Psoas muscle (tissue), 8 donors: ENCODE measurements around the gene CXXC5. TPM values are rescaled to one million over a fixed set of nuclear protein-coding genes. Genes with fewer than 3 reads are reported as not detected.

ENCODE experiments used
- ATAC-seq, 4 donors: fragments of 200-7000 bp; cut with Tn5 transposase; one replicate each; pipeline ENCODE4 v1.9.1; 2020; ENCODE audit warnings: moderate library complexity in 3 of 4, mild to moderate bottlenecking in 2 of 4
- DNase-seq, 2 donors: peaks; one replicate each; pipeline ENCODE4 v3.0.0-alpha.2; 2020
- H3K27ac ChIP-seq: fragments of 200-600 bp; one replicate; pipeline ENCODE4 v1.8.0; 2022
- H3K27me3 ChIP-seq, 3 donors: fragments of 200-600 bp in 1 of 3; one replicate each; pipeline versions ENCODE4 v1.6.1 to v1.8.0; 2013 to 2022; ENCODE audit warnings: low read length in 2 of 3, mild to moderate bottlenecking in 2 of 3, moderate library complexity in 1 of 3; ENCODE audit not compliant: insufficient read depth in 3 of 3
- H3K36me3 ChIP-seq, 2 donors: fragments of 200-600 bp in 1 of 2; one replicate each; pipeline versions ENCODE4 v1.6.1 to v1.8.0; 2013 to 2022; ENCODE audit warnings: low read depth in 1 of 2, mild to moderate bottlenecking in 1 of 2, moderate library complexity in 1 of 2; ENCODE audit not compliant: insufficient read depth in 1 of 2
- H3K4me1 ChIP-seq: fragments of 200-600 bp; one replicate; pipeline ENCODE4 v1.8.0; 2022
- H3K4me3 ChIP-seq: fragments of 200-600 bp; one replicate; pipeline ENCODE4 v1.8.0; 2022; ENCODE audit warnings: mild to moderate bottlenecking
- H3K9me3 ChIP-seq: fragments of 200-600 bp; one replicate; pipeline ENCODE4 v1.8.0; 2022
- CTCF ChIP-seq: fragments of 200-600 bp; IDR thresholded peaks from one replicate; pipeline ENCODE4 v1.8.0; 2022; ENCODE audit warnings: antibody characterized with exemption
- WGBS, 3 donors: extraction: QIAGEN DNeasy Blood & Tissue Kit; methylation state at CpG; one replicate each; pipeline versions ENCODE4 v1.1.6 to v1.1.7; 2013; 5-methylcytosine and 5-hydroxymethylcytosine counted together
- intact Hi-C, 2 donors: fragments of 100-400 bp; cut with DNase I; formaldehyde crosslinking; loops; one replicate each; pipeline versions ENCODE4 v1.11.0 to v1.14.2; 2022
- polyA plus RNA-seq, 3 donors: library from polyadenylated mRNA; stranded (reverse); fragments of 200-250 nt; gene quantifications; one replicate each; pipeline ENCODE4 v1.2.3, GENCODE V29; 2013
- total RNA-seq, 4 donors: library from RNA; stranded (reverse); fragmentation: NEBNext Ultra II Directional in 2 of 4; extraction: Animal tissue kit (Norgen Biotek cat#: 25700) in 2 of 4; gene quantifications; one replicate each; pipeline versions ENCODE4 v1.2.1 to v1.2.4, GENCODE V29; 2021 to 2023
- donor health status: healthy with polysubstance abuse.
- donor health status: DM: no; HTN: no; CAD: no; lungs with moderate emphysema.
- donor health status: Bipolar disorder and iron deficiency.
- donor health status: healthy.
- donor health status: DM: yes; HTN: yes; CAD: no.
- donor health status: DM: no; HTN: no; CAD: no.
- donor health status: DM: no; HTN: no; CAD: no.
- donor health status: DM: yes; HTN: yes; CAD: no.

The CXXC5 gene
- total and polyA plus RNA-seq, 7 donors, result 24.5 to 88.3 (median 47.2) TPM

- H3K36me3 ChIP-seq, result no peaks in the 10 kb centered on the region
- no peak for TF ChIP-seq CTCF
- no peak overlapping the region for H3K4me3 ChIP-seq
- WGBS, 3 donors, result 69 to 91% (median 72%) methylated on average over 5 of the region's 5 CpGs
- peak overlapping the region; percentile 96 for H3K27ac ChIP-seq
- no peaks in the 10 kb centered on the region for H3K27me3 ChIP-seq
- no peaks in the 10 kb centered on the region for H3K9me3 ChIP-seq
- peaks cover 51% of the 10 kb centered on the region for H3K4me1 ChIP-seq
- intact Hi-C loops, result no loop called here
- no peak for ATAC-seq
- peak in 1 of 2 donors; percentile 40 for DNase-seq
Measured at GRCh38 chr5:139644001-139644456, 4.1 kb upstream of the CXXC5 start.

- Histone ChIP-seq H3K4me3 (no peak overlapping the region), H3K4me1 (peaks cover 44% of the 10 kb centered on the region), H3K27me3 (no peaks in the 10 kb centered on the region), H3K9me3 (no peaks in the 10 kb centered on the region), H3K36me3 (no peaks in the 10 kb centered on the region), H3K27ac (peak overlapping the region; percentile 36)
- ATAC-seq (no peak), DNase-seq (no peak)
- TF ChIP-seq CTCF, result no peak
- intact Hi-C loops, result loop anchor here in 1 of 2 donors (5.0 kb wide), 1 partner anchor 37 kb away; no protein-coding TSS in a partner anchor
- WGBS, 3 donors, result 96 to 100% (median 98%) methylated on average over 3 of the region's 3 CpGs
Measured at GRCh38 chr5:139644646-139645429, 3.3 kb upstream of the CXXC5 start.

GRCh38 chr5:139645430-139645871, 2.7 kb upstream of the CXXC5 start:
- Histone ChIP-seq H3K36me3 (no peaks in the 10 kb centered on the region), H3K9me3 (no peaks in the 10 kb centered on the region), H3K4me1 (peaks cover 39% of the 10 kb centered on the region), H3K27me3 (no peaks in the 10 kb centered on the region), H3K4me3 (no peak overlapping the region), H3K27ac (no peak overlapping the region)
- ATAC-seq (no peak), DNase-seq (no peak)
- intact Hi-C loops, result loop anchor here in 1 of 2 donors (5.0 kb wide), 1 partner anchor 37 kb away; no protein-coding TSS in a partner anchor
- no peak for TF ChIP-seq CTCF
- WGBS, 3 donors, result 90 to 94% (median 91%) methylated on average over 3 of the region's 3 CpGs

GRCh38 chr5:139646111-139646510, 2.0 kb upstream of the CXXC5 start:
- H3K4me1 ChIP-seq, result peaks cover 32% of the 10 kb centered on the region
- ATAC-seq, result no peak
- no peaks in the 10 kb centered on the region for H3K27me3 ChIP-seq
- H3K4me3 ChIP-seq, result no peak overlapping the region
- H3K36me3 ChIP-seq, result no peaks in the 10 kb centered on the region
- DNase-seq, result no peak
- 92 to 95% (median 95%) methylated on average over 3 of the region's 3 CpGs for WGBS, 3 donors
- H3K9me3 ChIP-seq, result no peaks in the 10 kb centered on the region
- TF ChIP-seq CTCF, result no peak
- no peak overlapping the region for H3K27ac ChIP-seq
- intact Hi-C loops, result loop anchor here in 1 of 2 donors (5.0 kb wide), 1 partner anchor 36 kb away; no protein-coding TSS in a partner anchor
